ENCODE data around the gene WEE1. TPM values are rescaled to one million over a fixed set of nuclear protein-coding genes. Genes with fewer than 3 reads are reported as not detected.
"Not testable (repeated sequence)": the region's sequence is repeated elsewhere in the genome, so short reads cannot be mapped to it uniquely, and the experiment has no call there.

The WEE1 gene
- polyA plus RNA-seq, 1 experiment: 31.7 TPM

- no peaks in the 10 kb centered on the region for H3K27me3 ChIP-seq (ENCODE audit: control insufficient read depth, insufficient read depth, low read length)
- no peak for TF ChIP-seq CTCF (IDR thresholded peaks at IDR 0.05; ENCODE audit: insufficient read depth, low read depth, low read length)
- H3K4me3 ChIP-seq (ENCODE audit: low read depth, low read length): no peak overlapping the region
- H3K36me3 ChIP-seq (ENCODE audit: control insufficient read depth, insufficient read depth, low read length): no peaks in the 10 kb centered on the region
- no peak for DNase-seq (ENCODE audit: low read depth)
- ChIA-PET POLR2A (no interaction called here), CTCF (interaction anchor here (0.6 kb wide), 1 partner anchor 154 kb away, joined by 4 read pairs; no protein-coding TSS in a partner anchor)
Measured at GRCh38 chr11:9616042-9616675, 42.7 kb downstream of the WEE1 start.

- ChIA-PET CTCF (interaction anchor here (0.6 kb wide), 1 partner anchor 155 kb away, joined by 4 read pairs; no protein-coding TSS in a partner anchor), POLR2A (no interaction called here)
- Histone ChIP-seq H3K36me3 (ENCODE audit: control insufficient read depth, insufficient read depth, low read length) (no peaks in the 10 kb centered on the region), H3K4me3 (ENCODE audit: low read depth, low read length) (no peak overlapping the region), H3K27me3 (ENCODE audit: control insufficient read depth, insufficient read depth, low read length) (no peaks in the 10 kb centered on the region)
- TF ChIP-seq CTCF (IDR thresholded peaks at IDR 0.05; ENCODE audit: insufficient read depth, low read depth, low read length): no peak
- no peak for DNase-seq (ENCODE audit: low read depth)
Measured at GRCh38 chr11:9616858-9617257, 43.4 kb downstream of the WEE1 start.

- TF ChIP-seq CTCF (IDR thresholded peaks at IDR 0.05; ENCODE audit: insufficient read depth, low read depth, low read length): no peak
- Histone ChIP-seq H3K4me3 (ENCODE audit: low read depth, low read length) (no peak overlapping the region), H3K27me3 (ENCODE audit: control insufficient read depth, insufficient read depth, low read length) (no peaks in the 10 kb centered on the region), H3K36me3 (ENCODE audit: control insufficient read depth, insufficient read depth, low read length) (no peaks in the 10 kb centered on the region)
- DNase-seq (ENCODE audit: low read depth): peak; percentile 85
- POLR2A ChIA-PET: interaction anchor here (0.6 kb wide), 2 partner anchors 692 to 695 kb away, joined by 3 to 7 read pairs; no protein-coding TSS in a partner anchor
- CTCF ChIA-PET: interaction anchor here (0.9 kb wide), 1 partner anchor 11 kb away, joined by 3 read pairs; no protein-coding TSS in a partner anchor
Measured at GRCh38 chr11:9617940-9618339, 44.5 kb downstream of the WEE1 start.

- no peak for TF ChIP-seq CTCF (IDR thresholded peaks at IDR 0.05; ENCODE audit: insufficient read depth, low read depth, low read length)
- Histone ChIP-seq H3K27me3 (ENCODE audit: control insufficient read depth, insufficient read depth, low read length) (no peaks in the 10 kb centered on the region), H3K36me3 (ENCODE audit: control insufficient read depth, insufficient read depth, low read length) (no peaks in the 10 kb centered on the region), H3K4me3 (ENCODE audit: low read depth, low read length) (no peak overlapping the region)
- ChIA-PET POLR2A (no interaction called here), CTCF (interaction anchor here (1.5 kb wide), 1 partner anchor 129 kb away, joined by 5 read pairs; no protein-coding TSS in a partner anchor)
- DNase-seq (ENCODE audit: low read depth): no peak
Measured at GRCh38 chr11:9619004-9619403, 45.5 kb downstream of the WEE1 start.

GRCh38 chr11:9619971-9620370 is 46.5 kb downstream of the WEE1 start:
- no peak for TF ChIP-seq CTCF (IDR thresholded peaks at IDR 0.05; ENCODE audit: insufficient read depth, low read depth, low read length)
- H3K4me3 ChIP-seq (ENCODE audit: low read depth, low read length): no peak overlapping the region
- no peaks in the 10 kb centered on the region for H3K36me3 ChIP-seq (ENCODE audit: control insufficient read depth, insufficient read depth, low read length)
- H3K27me3 ChIP-seq (ENCODE audit: control insufficient read depth, insufficient read depth, low read length): no peaks in the 10 kb centered on the region
- DNase-seq (ENCODE audit: low read depth): no peak
- ChIA-PET POLR2A (no interaction called here), CTCF (interaction anchor here (1.5 kb wide), 1 partner anchor 128 kb away, joined by 5 read pairs; no protein-coding TSS in a partner anchor)

- not testable (repeated sequence) for H3K36me3 ChIP-seq (ENCODE audit: control insufficient read depth, insufficient read depth, low read length); H3K27me3 ChIP-seq (ENCODE audit: control insufficient read depth, insufficient read depth, low read length); H3K4me3 ChIP-seq (ENCODE audit: low read depth, low read length); DNase-seq (ENCODE audit: low read depth)
- ChIA-PET POLR2A (interaction anchor here (0.6 kb wide), 1 partner anchor 751 kb away, joined by 3 read pairs; no protein-coding TSS in a partner anchor), CTCF (interaction anchor here (1.1 to 1.6 kb wide), 2 partner anchors 9 to 10 kb away, joined by 3 to 4 read pairs; no protein-coding TSS in a partner anchor)
Measured at GRCh38 chr11:9622353-9622752, 48.9 kb downstream of the WEE1 start.

- H3K27me3 ChIP-seq (ENCODE audit: control insufficient read depth, insufficient read depth, low read length); DNase-seq (ENCODE audit: low read depth); H3K36me3 ChIP-seq (ENCODE audit: control insufficient read depth, insufficient read depth, low read length); H3K4me3 ChIP-seq (ENCODE audit: low read depth, low read length); POLR2A ChIA-PET: not testable (repeated sequence)
- CTCF ChIA-PET: interaction anchor here (1.6 kb wide), 1 partner anchor 10 kb away, joined by 3 read pairs; no protein-coding TSS in a partner anchor
Measured at GRCh38 chr11:9623053-9623452, 49.6 kb downstream of the WEE1 start.
